HG03139 (cell line): ENCODE results near the gene ATP6V1F.

Experiments
- ATAC-seq: cut with Tn5 transposase; IDR thresholded peaks from one replicate; pipeline ENCODE4 v1.9.1; 2021; ENCODE audit not compliant: unreplicated experiment

The ATP6V1F gene

GRCh38 chr7:128835231-128835751, 27.4 kb upstream of the ATP6V1F start:
- ATAC-seq = no peak

- ATAC-seq = no peak
Observed at GRCh38 chr7:128835790-128836641, 26.6 kb upstream of the ATP6V1F start.

DNA sequence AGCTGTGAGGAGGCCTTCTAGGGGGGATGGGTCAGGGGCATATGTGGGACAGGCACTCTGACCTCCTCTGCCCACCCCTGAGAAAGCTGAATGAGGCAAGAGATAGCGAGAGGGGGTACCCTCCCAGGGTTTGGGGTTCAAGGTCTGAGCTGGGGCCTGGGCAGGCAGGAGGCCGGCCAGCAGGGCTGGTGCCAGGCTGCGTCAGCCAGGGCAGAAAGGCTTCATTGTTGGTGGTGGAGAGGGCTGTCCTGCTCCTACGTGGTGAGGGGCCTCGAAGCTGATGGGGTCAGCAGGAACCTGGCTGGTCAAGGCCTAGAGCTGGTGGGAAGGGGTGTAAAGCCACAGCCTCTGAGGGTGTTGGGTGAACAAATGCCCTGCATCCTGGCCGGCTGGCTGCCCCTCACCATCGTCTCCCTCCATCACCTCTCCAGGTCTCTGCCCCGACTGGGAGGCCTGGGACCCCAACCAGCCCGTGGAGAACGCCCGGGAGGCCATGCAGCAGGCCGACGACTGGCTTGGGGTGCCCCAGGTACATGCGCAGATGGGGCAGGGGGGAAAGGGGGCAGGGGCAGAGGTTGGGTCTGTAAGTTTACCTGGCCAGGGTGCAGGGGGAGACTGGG, 25.8 kb upstream of the ATP6V1F start:
- no peak for ATAC-seq

DNA sequence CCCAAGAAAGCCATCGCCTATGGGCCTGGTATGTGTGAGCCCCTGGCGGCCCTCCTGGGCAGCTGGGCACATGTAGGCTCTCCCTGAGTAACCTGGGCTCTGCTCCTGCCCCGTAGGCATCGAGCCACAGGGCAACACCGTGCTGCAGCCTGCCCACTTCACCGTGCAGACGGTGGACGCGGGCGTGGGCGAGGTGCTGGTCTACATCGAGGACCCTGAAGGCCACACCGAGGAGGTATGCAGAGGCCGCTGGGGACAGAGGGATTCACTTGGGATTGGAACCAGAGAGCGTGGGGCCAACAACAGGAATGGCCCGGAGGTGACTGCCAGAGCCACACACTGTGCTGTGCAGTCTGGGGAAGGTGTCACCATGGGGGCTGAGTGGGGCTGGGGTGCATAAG, 25.1 kb upstream of the ATP6V1F start:
- ATAC-seq = no peak

DNA sequence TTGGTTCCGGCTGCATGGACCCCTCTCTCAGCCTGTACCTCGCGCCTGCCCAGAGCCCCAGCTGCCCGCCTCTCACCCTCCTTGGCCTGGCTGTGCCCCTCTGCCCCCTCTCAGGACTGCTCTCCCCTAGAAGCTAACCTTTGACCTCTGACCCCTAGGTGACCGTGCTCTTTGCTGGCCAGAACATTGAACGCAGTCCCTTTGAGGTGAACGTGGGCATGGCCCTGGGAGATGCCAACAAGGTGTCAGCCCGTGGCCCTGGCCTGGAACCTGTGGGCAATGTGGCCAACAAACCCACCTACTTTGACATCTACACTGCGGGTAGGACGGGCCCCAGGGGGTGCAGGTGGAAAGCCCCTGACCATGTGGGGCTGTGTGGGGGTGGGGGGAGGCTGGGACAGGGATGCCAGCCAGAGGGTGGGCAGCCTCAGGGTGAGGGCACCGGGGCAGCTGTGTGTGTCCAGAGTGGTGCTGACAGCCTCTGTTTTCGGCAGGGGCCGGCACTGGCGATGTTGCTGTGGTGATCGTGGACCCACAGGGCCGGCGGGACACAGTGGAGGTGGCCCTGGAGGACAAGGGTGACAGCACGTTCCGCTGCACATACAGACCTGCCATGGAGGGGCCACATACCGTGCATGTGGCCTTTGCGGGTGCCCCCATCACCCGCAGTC, 24.4 kb upstream of the ATP6V1F start:
- no peak for ATAC-seq

DNA sequence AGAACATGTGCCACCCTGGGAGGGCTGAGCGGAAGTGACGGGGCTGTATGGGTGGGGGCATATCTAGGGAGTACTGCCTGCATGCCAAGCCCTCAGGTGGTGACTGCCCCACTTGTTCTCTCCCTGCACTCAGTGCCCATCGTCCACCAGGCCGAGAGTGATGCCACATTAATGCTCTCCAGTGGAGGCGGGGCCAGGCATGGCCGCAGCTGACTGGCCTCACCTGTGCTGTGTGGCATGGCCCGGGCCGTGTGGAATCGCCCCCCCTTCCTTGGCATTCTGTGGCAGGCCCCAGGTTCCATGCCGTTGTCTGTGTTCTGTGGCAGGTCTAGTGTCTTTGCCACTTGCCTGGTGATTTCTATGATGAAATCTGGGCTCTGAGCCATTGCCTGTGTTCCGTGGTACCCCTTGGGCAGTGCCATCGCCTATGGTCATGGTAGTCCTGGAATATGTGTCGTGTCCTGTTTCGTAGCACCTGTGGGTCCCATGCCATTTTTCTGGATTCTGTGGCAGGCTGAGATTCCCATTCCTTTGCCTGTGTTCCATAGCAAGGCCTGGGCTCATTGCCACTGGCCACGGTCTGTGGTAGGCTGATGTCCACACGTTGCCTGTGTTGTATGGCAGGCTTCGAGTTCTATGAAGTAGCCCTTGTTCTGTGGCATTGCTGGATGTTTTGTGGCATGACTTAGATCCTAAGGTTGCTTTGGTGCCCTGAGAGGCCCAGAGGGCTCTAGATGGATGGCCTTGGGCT, 23.5 kb upstream of the ATP6V1F start:
- ATAC-seq = no peak

DNA sequence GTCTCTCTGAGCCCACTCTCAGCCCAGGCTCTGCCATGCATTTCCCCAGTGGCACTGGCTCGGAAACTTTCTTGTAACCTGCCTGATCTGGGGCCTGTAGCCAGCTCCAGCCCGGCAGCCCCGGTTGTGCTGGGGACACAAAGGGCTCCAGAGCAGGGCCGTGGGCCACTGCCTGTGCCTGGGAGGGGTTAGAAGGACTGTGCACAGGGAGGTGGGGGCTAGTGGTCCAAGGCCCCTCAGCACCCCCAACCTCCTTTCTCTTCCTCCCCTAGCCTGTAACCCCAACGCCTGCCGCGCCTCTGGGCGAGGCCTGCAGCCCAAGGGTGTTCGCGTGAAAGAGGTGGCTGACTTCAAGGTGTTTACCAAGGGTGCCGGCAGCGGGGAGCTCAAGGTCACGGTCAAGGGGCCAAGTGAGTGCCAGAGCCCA, 22.9 kb upstream of the ATP6V1F start:
- ATAC-seq = no peak

GRCh38 chr7:128840326-128841170, 22.1 kb upstream of the ATP6V1F start:
- no peak for ATAC-seq

DNA sequence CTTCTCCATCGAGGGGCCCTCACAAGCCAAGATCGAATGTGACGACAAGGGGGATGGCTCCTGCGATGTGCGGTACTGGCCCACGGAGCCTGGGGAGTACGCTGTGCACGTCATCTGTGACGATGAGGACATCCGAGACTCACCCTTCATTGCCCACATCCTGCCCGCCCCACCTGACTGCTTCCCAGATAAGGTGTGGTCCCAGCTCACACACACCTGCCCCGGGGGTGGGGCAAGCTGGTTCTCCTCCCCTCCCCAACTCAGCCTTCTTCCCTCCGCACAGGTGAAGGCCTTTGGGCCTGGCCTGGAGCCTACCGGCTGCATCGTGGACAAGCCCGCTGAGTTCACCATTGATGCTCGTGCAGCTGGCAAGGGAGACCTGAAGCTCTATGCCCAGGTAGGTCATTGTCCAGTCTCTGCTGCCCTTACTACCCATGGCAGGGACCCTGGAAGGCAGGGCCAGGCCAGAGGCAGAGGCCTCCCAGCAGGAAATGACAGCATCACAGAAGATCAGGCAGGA, 21.4 kb upstream of the ATP6V1F start:
- ATAC-seq = no peak

DNA sequence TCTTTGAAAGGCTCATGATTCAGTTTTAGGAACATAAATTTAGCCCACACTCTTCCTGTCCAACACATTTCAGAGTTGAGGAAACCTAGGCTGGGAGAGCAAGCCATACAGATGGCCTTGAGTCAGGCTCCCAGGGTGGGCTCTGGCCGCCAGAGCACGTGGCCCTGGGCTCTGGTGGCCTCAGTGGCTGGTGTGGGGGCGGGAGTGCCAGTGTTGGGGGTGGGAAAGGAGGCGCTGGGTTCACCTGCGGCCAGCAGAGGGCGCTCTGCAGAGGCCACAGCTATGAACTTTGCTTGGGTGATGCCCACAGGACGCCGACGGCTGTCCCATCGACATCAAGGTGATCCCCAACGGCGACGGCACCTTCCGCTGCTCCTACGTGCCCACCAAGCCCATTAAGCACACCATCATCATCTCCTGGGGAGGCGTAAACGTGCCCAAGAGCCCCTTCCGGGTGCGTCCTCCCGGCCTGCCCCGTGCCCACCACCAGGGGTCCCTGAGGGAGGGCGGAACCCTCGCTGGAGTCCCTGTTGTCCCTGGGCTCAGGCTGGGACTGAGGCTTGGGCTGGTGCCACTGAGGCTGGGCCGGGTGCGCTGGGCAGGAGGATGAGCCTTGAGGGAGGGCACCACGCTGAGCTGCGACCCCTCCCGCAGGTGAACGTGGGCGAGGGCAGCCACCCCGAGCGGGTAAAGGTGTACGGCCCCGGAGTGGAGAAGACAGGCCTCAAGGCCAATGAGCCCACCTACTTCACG, 20.6 kb upstream of the ATP6V1F start:
- no peak for ATAC-seq

- no peak for ATAC-seq
Observed at GRCh38 chr7:128842674-128843641, 19.7 kb upstream of the ATP6V1F start.

GRCh38 chr7:128843938-128844621, 18.6 kb upstream of the ATP6V1F start:
- no peak for ATAC-seq

GRCh38 chr7:128844777-128845311, 17.8 kb upstream of the ATP6V1F start:
- ATAC-seq = no peak

DNA sequence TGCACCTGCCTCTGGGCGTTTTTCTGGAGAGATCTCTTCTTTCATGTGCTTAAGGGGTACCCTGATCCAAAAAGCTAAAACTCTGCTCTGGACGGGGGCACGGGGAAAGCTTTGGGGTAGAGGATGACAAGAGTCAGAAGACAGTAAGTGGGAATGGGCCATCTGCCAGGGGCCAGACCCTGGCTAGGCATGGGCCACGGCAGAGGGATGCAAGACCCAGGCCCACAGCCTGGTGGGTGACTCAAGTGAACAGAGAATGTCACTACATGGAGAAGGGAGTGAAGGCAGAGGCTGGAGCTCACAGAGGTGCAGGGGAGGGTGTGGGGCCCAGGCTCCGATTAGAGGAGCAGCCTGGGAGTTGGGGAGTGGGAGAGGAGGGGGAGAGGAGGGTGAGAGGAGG, 17.2 kb upstream of the ATP6V1F start:
- ATAC-seq = no peak

- ATAC-seq = no peak
Observed at GRCh38 chr7:128845987-128846386, 16.7 kb upstream of the ATP6V1F start.

- ATAC-seq = no peak
Observed at GRCh38 chr7:128846781-128847444, 15.7 kb upstream of the ATP6V1F start.
